NK-92 (cell line): ENCODE data around the gene HCRTR1.
"Not testable (repeated sequence)": the region's sequence is repeated elsewhere in the genome, so short reads cannot be mapped to it uniquely, and the experiment has no call there.

Source experiments
- DNase-seq: peaks from one replicate; lab custom pipeline; 2025; ENCODE audit not compliant: unreplicated experiment; lab: John Stamatoyannopoulos, UW

Gene HCRTR1

DNA sequence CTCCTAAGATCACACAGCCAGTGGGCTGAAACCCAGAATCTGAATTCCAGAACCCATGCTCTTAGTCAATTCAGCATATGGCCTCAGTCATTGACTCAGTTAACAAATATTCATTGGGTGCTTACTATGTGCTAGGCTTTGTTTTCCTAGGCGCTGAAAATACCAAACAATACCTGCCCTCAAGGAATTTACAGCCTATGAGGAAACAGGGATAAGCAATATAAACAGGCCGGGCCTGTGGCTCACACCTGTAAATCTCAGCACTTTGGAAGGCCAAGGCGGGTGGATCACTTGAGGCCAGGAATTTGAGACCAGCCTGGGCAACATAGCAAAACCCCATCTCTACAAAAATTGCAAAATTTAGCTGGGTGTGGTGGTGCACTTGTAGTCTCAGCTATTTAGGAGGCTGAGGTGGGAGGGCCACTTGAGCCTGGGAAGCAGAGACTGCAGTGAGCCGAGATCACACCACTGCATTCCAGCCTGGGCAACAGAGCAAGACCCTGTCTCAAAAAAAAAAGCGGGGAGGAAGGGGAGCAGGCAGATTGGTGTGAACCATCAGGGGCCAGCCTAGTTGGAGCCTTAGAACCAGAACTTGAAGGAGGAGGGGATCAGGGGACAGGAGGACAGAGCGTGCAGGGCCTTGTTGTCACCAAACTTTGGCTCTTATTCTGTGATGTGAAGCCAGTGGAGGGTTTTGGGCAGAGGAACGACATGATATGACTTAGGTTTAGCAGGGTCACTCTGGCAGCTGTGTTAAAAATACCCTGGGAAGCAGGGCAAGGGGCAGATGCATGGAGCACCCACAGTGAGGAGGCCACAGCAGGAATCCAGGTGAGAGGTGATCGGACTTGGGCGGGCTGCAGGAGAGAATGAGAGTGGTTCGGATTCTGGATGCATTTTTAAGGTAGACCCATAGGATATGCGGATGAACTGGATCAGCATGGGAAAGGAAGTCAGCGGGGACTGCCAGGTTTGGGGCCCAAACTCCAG is 35.4 kb upstream of the HCRTR1 start:
- no peak for DNase-seq

DNA sequence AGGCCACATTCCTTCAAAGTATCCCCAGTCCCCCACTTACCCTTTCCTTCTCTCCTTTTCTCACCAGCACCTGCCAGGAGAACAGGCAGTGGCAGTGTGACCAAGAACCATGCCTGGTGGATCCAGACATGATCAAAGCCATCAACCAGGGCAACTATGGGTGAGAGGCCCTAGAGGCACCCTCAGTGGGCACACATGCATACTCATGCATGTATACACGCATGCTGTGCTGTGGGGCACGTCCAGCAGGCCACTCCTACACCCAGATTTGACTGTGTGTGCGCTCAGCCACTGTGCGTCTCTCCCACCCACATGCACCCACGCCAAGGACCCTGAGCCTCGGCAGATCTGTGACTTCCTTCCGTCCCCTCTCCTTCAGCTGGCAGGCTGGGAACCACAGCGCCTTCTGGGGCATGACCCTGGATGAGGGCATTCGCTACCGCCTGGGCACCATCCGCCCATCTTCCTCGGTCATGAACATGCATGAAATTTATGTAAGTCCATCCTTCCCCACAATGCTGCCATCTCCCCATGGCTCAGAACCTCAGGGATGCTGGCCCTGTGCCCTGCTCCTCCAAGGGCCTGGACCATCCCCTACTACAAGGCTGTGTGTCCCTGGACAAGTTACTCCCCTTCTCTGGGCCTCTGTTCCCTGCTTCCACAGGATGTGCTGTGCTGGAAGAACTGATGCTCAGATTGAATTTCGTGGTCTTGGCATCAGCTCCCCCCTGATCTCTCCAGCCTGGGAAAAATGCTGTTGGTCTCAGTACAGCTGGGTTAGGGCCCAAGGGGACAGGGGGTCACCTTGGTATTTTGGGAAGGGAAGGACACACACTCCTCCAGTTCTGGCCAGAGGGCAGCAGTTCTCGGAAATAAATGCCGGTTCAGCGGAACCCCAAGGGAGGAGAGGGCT is 34.2 kb upstream of the HCRTR1 start:
- DNase-seq = no peak

DNA sequence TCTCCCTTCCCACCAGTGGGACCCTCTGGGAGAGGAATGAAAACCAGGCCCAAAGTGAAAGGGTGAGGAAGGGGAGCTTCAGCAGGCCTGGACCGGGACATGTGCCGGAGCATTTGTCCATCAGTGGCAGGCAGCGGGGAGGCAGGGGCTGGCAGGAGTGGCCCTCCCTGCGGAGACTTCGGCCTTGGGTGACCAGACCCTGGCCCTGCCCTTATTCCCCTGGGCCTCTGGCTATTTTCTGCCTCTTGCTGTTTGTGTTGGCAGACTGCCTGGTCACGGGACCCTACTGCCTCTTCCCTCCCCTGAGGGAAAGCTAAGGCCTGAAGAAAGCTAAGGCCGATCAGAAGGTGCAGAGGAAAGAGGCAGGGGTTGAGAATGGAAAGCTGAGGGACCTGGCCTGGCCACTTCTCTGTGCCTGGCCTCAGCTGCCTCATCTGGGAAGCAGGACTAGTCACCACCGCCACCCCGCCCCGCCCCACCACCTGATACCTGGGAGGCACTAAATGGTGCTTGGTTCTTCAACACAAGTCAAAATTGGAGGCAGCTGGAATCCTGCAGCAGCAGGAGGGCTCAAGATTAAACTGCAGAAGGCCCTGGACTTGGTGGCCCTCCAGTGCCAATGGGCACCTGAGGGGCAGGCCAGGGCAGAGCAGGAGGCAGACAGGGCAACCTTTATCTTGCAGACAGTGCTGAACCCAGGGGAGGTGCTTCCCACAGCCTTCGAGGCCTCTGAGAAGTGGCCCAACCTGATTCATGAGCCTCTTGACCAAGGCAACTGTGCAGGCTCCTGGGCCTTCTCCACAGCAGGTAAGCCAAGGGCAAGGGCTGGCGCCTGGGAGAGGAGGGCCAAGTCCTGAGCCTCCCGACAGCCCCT is 33.3 kb upstream of the HCRTR1 start:
- DNase-seq = no peak

DNA sequence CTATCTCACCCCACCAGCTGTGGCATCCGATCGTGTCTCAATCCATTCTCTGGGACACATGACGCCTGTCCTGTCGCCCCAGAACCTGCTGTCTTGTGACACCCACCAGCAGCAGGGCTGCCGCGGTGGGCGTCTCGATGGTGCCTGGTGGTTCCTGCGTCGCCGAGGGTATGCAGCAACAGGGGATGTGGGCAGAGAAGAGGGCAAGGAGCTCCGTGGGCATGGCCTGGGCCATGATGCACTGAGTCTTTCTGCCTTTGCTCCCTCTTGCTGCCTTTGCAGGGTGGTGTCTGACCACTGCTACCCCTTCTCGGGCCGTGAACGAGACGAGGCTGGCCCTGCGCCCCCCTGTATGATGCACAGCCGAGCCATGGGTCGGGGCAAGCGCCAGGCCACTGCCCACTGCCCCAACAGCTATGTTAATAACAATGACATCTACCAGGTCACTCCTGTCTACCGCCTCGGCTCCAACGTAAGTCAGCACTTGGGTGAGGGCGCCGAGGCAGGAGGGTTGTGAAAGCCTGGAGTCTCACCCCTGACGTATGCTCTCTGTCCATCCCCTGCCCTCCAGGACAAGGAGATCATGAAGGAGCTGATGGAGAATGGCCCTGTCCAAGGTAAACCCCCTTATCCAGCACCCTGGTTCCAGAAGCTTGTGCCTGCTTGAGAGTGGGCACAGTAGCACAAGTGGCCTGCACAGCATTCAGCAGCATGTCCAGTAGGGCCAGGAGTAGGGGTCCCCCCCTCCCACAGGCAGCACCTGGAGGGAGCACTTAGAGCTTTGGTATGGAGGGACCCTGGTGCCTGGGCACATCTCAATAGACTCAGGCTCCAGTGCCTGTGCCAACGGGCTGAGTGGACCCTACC is 32.4 kb upstream of the HCRTR1 start:
- DNase-seq = no peak

DNA sequence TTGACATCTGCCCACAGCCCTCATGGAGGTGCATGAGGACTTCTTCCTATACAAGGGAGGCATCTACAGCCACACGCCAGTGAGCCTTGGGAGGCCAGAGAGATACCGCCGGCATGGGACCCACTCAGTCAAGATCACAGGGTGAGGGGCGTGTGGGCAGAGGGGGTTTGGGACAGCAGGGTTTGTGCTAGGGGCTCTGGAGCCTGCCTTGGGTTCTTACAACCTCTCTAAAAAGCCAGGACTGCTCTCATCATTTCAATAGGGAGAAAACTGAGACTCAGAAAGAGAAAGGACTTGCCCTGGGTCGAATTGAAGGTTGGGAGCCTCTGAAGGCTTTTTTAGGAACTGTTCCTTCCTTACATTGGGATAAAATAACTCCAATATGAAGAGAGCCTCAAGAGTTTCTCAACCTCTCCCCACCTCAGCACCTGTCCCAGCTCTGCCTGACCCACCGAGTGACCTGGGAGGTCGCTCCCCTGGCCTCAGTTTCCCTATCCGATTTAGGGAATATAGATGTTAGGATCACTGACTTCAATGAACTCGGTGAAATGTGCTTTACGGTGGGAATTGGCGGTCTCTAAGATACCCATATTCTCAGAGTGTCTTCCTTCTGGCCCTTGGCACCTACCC is 31.6 kb upstream of the HCRTR1 start:
- DNase-seq = no peak

DNA sequence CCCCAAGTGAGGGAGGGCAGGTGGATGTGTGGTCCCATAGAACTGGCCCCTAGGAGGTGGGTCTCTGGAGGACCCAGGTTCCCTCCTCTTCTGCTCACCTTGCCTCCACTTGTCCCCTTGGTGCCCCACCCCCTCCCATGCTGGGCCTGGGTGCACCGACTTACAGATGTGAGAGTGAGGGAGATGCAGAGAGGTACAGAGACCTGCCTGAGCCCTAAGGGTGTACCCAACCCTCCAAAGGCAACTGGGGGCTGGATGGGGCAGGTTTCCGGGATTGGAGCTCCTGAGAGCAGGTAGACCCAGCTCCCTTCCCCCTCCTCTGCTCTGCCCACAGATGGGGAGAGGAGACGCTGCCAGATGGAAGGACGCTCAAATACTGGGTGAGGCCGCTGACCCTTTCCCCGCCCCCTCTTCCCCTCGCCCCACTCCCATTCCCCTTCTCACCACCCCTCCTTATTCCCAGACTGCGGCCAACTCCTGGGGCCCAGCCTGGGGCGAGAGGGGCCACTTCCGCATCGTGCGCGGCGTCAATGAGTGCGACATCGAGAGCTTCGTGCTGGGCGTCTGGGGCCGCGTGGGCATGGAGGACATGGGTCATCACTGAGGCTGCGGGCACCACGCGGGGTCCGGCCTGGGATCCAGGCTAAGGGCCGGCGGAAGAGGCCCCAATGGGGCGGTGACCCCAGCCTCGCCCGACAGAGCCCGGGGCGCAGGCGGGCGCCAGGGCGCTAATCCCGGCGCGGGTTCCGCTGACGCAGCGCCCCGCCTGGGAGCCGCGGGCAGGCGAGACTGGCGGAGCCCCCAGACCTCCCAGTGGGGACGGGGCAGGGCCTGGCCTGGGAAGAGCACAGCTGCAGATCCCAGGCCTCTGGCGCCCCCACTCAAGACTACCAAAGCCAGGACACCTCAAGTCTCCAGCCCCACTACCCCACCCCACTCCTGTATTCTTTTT is 30.8 kb upstream of the HCRTR1 start:
- no peak for DNase-seq

DNA sequence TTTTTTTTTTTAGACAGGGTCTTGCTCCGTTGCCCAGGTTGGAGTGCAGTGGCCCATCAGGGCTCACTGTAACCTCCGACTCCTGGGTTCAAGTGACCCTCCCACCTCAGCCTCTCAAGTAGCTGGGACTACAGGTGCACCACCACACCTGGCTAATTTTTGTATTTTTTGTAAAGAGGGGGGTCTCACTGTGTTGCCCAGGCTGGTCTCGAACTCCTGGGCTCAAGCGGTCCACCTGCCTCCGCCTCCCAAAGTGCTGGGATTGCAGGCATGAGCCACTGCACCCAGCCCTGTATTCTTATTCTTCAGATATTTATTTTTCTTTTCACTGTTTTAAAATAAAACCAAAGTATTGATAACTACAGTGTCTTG is 30.2 kb upstream of the HCRTR1 start:
- DNase-seq = not testable (repeated sequence)

DNA sequence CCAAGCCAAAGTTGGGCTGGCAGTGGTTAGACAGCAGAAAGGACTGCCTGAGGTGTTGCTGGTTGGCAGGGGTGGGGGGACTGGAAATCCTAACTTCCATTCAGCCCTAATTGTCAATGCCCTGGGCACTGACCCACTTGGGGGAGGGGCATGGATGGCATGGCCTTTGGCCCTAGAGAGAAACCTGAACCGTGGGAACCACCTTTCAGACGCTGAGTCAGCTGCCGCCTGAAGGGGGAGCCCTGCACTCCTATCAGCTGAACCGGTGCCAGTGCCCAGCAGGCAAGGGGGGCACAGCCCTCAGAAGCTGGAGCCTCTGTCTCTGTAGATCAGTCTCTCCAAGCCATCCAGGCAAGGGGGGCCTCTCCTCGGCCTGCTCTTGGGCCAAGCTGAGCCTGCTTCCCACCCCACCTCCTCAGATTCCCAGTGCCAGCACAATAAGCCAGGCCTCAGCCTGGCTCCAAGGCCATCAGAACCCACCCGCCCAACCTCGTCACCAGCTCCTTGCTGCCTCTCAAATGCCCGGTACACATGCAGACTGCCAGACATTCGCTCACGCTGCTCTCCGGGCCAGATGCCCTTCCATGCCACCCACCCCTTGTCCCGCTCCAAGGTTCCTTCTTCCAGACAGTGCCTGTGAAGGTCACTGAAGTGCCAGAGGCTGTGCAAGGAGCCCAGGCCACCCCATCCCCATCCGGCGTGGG is 29.6 kb upstream of the HCRTR1 start:
- DNase-seq = no peak

DNA sequence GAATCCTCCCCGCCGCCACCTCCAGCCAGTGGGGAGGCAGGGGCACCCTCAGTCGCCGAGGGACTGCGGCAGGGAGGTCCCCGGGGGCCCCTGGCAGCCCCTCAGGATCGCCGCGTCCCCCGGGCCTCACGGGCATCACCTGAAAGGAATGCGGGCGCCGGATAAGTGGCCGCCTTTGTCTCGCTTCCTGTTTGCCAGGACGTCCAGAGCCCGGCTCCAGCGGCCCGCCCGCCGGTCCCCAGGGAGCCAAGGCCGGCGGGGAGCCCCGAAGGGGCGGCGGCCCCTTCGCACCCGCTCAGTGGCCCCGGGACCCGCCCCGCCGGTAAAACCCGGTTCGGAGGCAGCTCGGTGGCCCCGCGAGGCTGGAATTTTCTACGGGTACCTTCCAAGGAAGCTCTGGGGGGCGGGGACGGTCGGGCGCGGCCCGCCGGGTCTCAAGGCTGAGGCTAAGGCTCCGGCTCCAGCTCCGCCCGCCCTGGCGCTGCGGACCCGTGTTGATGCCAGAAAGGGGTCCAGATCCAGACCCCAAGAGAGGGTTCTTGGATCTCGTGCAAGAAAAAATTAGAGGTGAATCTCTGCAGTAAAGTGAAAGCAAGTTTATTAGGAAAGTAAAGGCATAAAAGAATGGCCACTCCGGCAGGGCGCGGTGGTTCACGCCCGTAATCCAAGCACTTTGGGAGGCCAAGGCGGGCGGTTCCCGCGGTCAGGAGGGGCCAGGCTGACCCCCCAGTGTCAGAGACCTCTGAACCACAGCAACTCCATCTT is 28.6 kb upstream of the HCRTR1 start:
- DNase-seq = no peak

DNA sequence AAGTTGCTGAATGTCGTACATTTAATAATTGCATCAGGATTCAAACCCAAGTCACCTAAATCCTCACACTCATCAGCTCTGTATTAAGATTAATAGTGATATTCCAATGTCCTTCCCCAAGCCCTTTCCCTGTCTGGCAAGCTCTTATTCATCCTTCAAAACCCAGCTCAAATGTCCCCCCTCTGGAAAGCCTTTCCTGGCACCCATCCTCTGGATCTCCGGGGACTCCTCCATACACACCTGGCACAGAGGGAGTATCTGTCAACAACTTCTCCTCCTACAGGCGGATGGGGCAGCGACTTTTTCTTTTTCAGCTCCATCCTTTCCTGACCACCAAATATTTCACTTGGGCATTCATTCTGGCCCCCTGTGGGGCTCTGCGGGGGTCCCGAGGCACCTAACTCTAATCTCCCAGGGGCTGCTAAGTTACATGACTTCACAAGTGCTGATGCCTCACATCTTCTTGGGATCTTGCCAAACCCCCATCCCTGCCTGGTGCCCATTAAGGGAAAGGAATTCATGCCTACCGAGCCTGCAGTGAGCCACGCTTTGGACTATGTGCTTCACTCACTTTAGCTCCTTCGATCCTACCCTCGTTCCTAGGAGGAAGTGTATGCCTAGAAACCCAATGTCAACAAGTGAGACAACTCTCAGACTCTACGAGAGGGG is 25.9 kb upstream of the HCRTR1 start:
- no peak for DNase-seq

DNA sequence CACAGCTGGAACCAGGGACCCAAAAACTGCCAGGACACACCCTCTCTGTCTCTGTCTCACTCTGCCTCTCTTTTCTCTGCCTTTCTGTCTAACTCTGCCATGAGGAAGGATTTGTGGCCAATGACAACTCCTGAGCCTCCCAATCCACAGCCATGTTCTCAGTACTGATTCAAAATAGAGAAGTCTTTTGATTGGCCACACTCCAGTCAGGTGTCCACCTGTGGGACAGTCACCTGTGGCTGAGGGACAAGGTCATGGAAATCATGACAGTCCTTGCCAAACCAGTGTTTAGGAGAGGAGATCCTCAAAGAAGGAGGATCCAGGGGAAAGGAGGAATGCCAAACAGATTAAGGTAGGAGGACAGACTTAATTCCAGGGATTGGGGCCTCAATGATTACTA is 25.4 kb upstream of the HCRTR1 start:
- no peak for DNase-seq

DNA sequence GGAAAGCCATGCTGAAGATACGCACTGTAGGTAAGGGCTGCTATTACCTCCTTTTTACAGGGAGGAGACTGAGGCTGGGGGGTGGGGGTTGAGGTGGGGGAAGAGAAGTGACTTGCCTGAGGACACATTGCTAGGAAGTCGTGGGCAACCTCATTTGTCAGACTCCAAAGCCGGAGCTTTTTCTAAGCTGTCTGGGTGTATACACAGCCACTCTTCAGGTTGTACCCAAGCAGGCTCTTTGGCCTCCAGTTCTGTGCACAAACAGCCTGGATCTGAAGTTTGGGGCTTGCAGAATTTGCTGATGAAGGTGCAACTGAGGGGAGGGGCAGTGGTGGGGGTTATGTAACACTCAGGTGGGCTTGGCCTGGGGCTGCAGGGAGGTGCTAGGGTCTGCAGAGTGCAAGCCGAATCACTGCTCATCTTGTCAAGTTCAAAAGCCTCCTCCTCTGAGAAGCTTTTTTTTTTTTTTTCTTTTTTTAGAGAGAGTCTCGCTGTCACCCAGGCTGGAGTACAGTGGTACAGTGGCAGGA is 24.3 kb upstream of the HCRTR1 start:
- DNase-seq = no peak

DNA sequence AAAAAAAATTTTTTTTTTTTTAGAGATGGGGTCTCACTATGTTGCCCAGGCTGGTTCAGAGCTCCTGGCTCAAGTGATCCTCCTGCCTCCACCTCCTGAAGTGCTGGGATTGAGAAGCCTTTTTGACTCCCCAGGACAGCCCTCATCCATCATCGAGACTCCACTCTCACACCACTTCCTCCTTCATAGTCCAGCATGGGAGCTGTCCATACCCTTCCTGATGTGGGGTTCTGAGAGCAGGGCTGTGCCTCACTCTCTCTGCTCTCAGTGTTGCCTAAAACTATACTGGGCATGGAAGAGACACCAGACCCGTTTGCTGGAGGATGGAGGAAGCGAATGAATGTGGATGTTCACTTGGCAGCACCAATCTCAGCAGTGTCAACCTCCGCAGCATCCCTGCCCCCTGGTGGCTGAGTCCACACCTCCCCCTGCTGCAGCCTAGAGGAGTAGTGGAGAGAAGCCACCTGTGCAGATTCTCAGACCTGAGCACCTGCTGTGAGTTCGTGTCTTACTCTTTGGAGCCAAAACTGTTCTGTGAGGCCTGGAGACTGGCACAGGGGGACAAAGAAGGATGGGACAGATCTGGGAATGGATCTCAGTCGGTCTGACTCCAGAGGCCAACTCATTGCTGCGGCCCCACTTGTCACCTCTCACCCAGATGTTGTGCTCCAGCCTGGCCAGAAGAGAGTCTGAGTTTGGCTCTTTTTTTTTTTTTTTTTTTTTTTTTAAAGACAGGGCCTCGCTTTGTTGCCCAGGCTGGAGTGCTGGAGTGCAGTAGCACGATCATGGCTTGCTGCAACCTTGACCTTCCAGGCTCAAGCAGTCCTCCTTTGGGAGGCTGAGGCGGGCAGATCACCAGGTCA is 23.5 kb upstream of the HCRTR1 start:
- DNase-seq = no peak

DNA sequence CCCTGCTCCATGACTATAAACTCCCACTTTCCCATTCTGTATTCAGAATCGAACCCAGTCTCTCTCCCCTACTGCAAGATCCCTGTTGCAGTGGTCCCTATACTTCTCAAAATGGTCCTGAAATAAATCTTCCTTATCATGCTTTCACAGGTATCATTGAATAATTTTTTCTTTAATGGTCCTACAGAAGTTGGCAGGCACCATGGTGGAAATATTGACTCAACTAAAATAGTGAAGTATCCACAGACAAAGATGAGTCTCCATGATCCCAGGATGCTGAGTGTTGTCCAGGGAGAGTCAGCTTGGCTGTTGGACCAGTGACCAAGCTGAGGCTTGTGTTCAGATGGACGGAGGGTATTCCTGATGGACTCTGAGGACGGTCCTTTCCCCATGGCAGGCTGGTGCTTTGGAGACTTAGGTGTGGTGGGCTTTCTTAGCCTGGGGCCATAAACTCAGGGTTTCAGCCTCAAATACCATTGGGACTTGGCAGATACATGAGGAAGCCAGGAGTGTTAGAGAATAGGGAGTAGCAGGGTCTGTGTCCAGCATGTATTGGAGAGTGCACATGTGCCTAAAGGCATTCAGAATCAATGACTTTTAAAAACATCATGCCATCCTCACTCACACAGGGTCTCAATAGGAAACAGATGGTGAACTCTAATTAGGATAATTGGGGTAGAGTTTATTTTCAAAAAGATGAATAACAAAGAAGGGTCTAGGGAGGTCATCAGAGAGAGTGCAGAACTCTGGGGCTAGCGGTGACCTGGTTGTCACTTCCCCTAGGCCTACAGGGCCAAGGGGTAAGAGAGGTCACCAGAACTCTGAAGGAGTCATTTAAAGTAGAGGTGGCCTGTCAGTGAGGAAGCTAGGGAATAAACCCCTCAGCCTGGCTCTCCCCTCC is 21.4 kb upstream of the HCRTR1 start:
- no peak for DNase-seq
